H1 (cell line): Measurements from ENCODE around the gene TYRP1. TPM values are rescaled to one million over a fixed set of nuclear protein-coding genes. Genes with fewer than 3 reads are reported as not detected.

Source experiments
- GABPA ChIP-seq: IDR thresholded peaks from 2 replicates; pipeline ENCODE4 v1.6.1; 2011; ENCODE audit warnings: mild to moderate bottlenecking, low read length, moderate library complexity, borderline replicate concordance; ENCODE audit not compliant: insufficient read depth
- JUND ChIP-seq: IDR thresholded peaks from 2 replicates; pipeline ENCODE4 v1.6.1; 2011; ENCODE audit warnings: mild to moderate bottlenecking, improper control_type of control experiment, low read length
- MAX ChIP-seq: IDR thresholded peaks from 2 replicates; pipeline ENCODE4 v1.6.1; 2012; ENCODE audit warnings: inconsistent platforms
- polyA plus RNA-seq, 7 experiments: library from polyadenylated mRNA; depleted of rRNA in 3 of 7; stranded (reverse) in 5 of 7; unstranded in 2 of 7; fragments of >200 nt in 5 of 7; fragments of 200-250 nt in 2 of 7; gene quantifications; 1 replicate in 5 of 7; 2 replicates in 1 of 7; 4 replicates in 1 of 7; pipeline versions ENCODE4 v1.2.1 to v1.2.3, GENCODE V29; 2011 to 2013; ENCODE audit warnings: missing spikeins in 2 of 7, mixed read lengths in 2 of 7
- total RNA-seq: library from RNA; stranded (reverse); fragmentation: NEBNext Ultra II Directional; extraction: Animal tissue kit (Norgen Biotek cat#: 25700); gene quantifications from 2 replicates; pipeline ENCODE4 v1.2.1, GENCODE V29; 2021

TYRP1 gene
- total and polyA plus RNA-seq, 2 of the 8 experiments (the other 6 are each of a cell fraction or from before 2014, with no cell fraction given): 0.15 TPM; not detected in 1

DNA sequence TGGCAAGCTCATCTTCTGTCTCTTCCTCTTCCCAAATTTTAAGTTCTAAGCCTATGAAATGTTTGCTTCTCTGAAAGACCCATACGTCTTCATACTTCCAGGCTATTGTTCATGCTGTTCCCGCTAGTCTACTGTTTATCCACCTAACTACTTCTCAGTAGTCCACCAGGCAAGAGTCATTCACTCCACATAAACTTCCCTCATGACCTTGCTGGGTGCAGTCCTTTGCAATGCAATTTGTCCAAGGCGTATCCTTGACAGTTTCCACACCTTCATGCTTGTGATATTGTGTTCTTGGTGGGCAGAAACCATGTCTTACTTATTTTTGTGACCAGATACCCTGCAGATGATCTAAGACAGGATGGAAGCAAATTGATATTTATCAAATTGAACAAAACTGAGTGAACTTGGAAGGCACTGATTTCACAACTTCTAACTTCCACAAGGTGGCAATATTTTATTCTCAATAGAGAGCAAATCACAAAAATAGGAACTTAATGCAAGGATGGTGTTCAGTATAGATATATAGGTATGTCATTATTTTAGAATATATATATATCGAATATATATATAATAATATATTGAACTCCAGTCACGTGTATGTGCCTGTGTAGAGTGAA lies 30.3 kb downstream of the TYRP1 start (continued):
- TF ChIP-seq GABPA: no peak
- no peak for TF ChIP-seq MAX
- no peak for TF ChIP-seq JUND
